Amygdala (tissue), 56 donors: ENCODE results near the gene COP1.

Experiments used
- DNase-seq, 56 donors: peaks; one replicate each; lab custom pipeline; 2025; lab: John Stamatoyannopoulos, UW

COP1 gene

DNA sequence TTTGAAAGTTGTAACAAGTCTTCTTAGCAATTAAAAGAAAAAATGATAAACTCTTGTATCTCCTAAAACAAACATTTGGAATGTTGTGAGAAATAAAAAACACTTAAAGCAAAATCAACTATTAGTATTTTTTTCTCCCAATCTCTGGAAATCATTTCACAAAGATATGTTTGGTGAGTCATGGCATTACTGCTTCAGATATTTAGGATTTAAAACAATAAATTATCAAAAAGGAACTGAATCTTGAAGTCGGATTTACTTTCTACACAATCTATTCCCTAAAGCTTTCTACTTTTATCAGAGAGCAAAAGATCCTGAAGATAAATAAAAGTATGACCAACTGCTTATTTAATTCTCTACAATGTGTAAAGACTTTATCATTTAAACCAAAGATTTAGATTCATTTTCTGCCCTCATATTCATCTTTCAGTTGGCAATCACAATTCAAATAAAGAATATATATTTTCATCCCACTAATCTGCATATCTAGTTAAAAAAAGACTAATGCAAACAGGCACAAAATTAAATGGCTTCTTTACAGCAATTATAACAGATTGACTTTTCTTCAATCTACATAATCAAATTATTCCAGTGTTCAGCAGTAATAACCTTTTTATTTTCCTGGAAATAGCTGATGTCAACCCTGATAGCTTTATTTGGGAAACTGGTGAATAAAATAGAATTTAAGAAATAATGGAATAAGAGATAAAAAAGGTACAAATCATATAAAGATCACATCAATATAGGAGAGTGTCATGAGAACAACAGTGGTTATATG lies 230.0 kb downstream of the COP1 start:
- DNase-seq, result no peak

DNA sequence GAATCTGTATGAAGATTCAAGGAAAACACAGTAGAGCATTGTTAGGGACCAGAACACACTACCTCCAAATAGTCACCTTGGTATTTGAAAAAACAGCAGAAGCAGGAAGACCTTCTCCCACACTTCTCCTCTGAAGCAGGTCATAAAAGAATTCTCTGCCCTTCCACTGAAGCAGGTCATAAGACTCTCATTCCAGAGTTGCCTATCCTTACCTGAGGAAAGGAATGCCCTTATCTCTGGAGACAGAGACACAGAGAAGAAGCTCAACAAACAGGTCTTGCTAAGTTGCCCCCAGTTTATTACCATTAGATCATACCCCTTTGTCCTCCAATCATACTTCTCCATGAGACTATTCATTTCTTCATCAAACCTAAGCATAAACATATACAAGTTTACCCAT lies 237.9 kb downstream of the COP1 start:
- no peak for DNase-seq

DNA sequence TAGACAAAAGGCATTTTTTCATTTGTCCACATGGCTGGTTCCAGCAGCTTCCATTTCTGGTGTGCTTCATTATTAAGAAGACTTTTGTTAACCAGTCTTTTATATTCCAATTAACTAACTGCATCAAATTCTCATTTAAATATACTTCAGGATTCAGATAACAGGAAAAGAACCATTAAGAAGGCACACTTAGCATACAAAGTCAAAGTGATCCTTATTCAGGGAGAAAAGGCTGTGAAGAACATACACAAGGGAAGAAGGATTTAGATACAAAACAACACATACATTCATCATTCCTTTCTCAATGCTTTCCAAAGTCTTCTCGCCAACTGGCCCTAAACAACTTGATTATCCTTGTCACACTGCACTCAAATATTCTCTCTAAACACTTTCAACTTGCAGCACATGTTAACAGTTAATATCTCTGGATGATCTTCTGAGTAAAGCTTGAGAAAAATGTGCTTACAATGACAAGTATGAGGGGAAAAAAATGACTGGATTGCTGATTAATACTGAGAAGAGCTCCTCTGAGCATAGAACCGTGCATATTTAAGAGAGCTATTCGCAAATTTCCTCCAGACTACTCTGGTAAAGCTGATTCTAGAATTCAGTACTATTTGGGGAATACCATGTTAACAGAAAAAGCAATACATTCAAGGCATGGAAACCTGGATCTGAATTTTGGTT lies 238.5 kb downstream of the COP1 start:
- no peak for DNase-seq

DNA sequence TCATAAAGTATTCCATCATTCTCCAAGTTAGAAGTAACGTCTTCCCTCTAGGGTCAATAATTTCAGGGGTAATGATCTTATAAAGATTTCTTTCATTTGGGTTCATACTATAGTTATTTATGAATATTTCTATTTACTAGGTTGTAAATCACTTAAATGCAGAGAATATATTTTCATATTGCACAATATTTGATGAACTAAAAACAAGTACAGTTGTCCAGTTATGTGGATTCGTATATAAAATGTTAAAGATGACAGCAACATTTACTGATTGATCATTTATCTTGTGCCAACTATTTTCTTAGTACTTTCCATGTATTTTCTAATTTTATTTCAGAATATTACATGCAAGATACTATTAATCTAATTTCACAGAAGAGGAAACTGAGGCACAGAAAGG lies 243.3 kb downstream of the COP1 start:
- no peak for DNase-seq

DNA sequence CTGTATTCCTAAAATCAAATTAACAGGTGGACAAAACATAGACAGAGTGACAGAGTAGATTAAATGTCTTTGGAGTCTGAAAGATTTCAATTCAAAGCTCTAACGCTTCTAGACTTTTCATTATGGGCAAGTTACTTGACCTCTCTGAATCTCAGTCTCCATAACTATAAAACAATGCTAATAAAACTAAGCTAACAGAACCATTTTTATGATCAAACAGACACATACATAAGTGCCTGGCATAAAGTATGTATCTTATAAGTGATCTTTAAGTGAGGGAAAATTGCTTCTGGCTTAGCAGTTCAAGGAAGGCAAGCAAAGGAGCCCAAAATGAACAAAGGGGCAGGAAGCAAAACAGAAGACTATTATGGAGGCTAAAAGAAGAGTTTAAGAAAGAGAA lies 246.9 kb downstream of the COP1 start:
- no peak for DNase-seq

DNA sequence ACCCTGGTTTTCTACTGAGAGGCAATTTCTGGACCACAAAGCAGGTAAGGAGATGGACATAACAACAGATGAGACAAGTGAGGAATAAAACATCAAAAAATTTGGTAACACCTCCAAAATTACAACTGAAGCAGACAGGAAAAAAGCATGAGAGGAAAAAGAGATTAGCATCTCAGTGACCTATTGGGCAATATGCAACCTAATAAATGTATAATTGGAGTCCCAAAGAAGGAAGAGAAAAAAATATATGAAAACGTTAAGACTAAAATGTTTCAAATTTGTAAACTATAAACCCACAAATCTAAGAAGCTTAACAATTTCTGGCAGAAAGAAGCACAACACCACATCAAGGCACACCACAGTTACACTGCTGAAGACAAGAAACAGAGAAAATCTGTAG lies 255.5 kb downstream of the COP1 start:
- DNase-seq, result no peak

DNA sequence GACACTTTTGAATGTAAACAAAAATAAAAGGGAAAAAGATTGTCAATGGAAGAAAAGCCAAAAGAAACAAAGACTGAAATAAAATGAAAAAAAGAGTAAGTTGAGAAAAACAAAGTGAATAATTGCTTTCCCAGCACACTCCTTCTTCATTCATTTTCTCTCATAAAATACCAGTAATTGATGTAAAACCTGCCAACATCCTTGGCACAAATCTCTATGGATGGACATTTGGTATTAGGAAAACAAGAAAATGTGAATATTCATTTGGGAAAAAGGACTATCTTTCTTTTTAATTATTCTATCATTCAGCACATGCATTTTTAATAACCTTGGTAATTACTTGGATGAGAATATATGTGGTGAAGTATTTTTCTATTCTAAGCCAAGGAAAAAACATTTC lies 259.3 kb downstream of the COP1 start:
- no peak for DNase-seq

DNA sequence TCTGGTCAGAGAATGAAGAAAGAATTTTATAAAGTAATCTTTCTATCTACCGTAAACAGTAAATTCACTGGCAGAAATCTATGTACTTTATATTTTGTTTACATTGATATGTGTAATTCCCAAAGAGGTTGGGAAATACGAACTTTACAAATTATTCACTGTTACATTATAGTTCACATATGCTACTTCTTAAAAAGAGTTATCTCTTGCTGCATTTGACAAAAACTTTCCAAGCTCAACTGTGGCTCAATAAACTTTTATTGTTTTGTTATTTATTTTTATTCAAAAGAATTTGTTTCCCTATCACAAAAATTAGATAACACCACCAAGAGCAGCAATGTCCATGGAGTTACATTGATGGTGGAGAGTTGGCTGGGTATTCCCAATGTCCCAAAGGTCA lies 262.5 kb downstream of the COP1 start:
- DNase-seq, result no peak

DNA sequence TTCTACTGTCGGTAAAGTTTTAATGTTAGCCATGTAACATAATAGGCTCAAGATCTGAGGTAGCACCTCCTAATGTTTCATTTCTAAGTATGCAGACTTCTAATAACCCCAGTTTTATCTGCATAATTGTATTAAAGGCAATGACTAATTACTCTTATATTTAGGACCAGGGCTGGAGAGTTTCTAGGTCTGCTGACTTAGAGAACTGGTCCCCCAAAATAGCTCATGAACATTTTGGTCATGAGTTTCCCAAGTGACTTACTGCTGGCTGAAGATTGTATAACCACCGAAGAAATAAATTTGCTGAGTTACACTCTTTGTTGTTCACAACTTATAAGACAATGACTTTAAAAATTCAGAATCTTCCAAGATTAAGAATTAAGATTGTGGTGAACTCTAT lies 265.9 kb downstream of the COP1 start:
- DNase-seq, result no peak

DNA sequence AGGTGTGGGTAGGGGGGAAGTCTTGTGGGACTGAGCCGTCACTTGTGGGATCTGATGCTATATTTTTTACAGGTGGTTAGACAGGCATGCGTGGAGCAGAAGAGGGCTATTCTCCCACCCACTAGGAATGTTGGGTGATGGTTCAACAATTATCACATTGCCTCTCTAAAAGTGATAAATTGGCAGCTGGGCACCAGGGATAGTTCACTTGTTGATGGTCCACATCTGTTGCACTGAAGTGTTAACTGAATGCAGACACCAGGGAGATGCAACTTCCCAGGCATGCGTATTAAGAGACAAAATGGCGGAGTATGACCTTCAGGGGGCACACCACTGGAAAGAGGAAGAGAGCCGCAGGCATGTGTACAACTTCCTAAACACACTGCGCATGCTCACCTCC lies 270.4 kb downstream of the COP1 start:
- DNase-seq, result no peak

DNA sequence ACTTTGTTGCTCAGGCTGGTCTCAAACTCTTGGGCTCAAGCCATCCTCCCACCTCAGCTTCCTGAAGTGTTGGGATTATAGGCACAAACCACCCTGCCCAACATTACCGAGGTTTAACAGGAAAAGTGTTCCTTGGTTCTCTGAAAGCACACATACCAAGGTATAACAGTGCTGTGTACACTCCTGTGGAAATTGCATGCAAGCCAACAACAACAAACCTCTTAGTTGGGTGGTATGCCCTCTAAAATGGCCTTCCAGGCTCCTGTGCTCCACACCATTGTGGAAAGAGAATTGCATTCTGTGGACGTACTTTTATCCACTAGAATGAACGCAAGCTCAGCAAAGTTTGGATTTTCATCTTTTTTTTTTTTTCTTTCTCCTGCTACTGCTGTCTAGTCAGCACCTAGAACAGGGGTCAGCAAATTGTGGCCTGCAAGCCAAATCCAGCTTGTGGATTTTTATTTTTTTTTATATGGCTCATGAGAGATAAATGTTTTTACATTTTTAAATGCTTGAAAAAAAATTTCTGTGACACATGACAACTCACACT lies 271.4 kb downstream of the COP1 start:
- DNase-seq, result no peak

DNA sequence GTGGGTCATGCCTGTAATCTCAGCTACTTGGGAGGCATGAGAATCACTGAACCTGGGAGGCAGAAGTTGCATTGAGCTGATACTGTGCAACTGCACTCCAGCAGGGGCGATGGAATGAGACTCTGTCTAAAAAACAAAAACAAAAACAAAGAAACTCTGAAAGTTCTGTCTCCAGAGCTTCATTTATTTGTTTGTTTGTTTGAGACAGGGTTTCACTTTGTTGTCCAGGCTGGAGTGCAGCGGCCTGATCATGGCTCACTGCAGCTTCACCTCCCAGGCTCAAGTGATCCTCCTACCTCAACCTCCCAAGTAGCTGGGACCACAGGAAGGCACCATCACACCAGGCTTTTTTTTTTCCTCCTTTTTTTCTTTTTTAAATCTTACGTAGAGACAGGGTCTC lies 271.9 kb downstream of the COP1 start:
- no peak for DNase-seq

DNA sequence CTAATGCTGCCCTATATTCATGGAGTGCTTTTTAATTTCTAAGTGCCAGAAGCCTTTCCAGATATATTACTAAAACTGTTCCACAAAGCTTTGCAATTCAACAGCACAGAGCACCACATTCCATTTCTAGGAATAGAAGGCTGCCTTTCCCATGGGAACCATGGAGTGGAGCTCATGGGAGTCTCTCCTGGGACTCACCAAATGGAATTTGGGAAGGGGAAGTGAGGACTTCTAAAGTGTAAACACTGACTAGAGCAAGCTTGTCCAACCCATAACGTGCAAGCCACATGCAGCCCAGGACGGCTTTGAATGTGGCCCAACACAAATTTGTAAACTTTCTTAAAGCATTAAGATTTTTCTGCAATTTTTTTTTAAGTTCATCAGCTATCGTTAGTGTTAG lies 273.3 kb downstream of the COP1 start:
- no peak for DNase-seq

DNA sequence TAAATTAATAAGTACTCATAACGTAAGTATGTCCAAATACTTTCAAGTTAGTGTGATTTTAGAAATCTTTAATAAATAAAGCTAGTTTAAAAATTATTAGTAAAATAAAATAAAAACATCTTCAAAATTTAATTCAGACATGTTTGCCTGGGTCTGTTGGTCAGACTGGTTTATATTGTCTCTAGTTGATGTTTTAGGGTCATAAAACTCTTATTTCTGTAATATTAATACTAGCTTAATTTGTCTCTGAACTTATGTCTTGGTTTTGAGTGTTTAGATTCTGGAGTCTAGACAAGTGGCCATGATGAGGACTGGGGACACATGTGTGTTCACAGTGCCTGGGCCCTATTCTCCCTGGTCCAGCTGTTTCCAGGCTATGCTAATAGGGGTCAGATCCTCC lies 279.1 kb downstream of the COP1 start:
- DNase-seq, result no peak

DNA sequence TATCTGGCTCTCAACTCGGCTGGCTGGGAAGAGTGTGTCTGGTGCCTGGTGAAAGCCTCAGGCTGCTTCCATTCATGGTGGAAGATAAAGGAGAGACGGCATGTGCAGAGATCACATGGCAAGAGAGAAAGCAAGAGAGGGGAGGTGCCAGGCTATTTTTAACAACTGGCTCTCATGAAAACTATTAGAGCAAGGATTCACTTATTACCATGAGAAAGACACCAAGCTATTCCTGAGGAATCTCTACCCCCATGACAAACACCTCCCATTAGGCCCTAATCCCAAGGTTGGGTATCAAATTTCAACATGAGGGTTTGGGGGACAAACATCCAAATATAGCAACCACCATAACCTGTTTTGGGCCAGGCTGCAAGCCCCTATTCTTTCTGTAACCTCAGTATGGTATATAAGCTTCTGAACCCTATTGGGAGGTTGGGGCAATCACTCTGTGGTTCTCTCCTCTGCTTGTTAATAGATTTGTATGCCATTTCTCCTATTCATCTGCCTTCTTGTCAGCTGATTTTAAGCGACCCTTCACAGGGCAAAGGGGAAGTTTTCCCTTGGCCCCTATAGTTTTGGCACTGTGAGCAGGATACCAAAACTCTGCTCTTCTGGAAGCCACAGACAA lies 284.7 kb downstream of the COP1 start:
- no peak for DNase-seq

DNA sequence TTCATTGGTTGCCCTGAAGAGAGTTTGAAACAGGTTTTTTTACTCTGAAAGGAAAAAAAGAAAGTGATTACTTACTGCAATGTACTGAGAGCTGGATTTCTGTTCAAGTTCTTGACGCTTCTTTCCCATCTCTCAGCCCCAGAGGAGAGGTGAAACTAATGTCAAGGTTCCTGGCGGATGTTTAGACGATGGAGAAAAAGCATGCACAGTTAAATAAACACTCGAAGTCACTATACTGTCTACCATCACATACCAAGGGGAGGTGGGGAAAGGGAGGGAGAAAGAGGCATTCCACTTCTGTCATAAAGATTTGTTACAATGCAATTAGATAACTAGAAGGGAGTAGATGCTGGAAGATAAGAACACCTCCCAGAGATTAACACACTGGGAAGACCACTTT lies 286.7 kb downstream of the COP1 start:
- no peak for DNase-seq

DNA sequence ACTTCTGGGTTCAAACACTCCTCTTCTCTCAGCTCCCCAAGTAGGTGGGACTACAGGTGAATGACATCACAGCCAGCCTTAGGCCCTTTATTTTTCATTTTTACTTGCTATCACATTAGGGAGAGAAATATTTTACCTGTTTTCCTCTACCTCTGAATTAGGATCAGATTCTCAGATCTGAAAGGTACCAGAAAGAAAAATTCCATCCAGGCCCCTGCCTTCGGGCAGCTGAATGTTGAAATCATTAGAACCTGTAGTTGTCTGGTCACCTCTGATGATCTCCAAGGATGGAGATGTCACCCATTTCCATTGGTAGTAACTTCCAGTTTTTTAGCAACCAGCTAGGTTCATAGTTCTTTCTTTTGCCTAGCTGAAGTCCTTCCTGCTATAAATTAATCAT lies 288.1 kb downstream of the COP1 start:
- no peak for DNase-seq

DNA sequence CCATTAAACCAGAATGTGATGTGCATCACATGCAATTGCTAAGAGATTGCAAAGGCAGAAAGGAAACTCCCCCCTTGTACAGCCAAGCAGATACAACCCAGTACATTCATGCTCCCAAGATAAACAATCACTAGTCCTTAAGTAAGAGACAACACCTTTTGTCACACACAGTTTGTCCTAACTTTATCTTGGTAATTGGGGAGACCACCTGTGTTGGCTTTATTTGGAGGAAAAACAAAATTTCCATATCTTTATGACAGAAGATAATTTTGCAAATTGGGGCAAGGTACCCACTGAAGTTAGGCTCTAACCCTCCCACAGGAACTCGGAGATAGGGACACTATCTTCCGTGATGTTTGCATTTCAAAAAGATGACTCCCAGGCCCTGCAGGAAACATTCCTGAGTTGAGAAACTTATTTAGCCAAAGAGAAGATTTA lies 288.7 kb downstream of the COP1 start:
- no peak for DNase-seq

DNA sequence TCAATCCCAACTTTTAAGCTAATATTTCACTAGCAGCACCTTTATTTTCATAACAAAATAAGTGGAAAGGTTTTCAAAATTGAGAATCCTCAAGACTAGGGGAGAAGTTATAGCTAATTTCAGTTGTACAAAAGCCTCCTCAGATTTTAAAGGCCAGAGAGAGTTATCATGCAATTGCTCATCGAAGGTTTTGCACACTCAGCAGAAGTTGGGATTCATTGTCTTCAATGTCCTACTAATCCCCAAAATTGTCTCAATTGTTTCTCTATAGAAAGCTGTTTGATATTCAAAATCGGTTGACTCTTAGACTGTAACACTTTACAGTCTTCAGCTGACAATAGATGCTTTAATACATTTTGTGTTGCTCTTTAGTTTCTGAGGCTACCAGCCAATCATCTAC lies 293.0 kb downstream of the COP1 start:
- no peak for DNase-seq

DNA sequence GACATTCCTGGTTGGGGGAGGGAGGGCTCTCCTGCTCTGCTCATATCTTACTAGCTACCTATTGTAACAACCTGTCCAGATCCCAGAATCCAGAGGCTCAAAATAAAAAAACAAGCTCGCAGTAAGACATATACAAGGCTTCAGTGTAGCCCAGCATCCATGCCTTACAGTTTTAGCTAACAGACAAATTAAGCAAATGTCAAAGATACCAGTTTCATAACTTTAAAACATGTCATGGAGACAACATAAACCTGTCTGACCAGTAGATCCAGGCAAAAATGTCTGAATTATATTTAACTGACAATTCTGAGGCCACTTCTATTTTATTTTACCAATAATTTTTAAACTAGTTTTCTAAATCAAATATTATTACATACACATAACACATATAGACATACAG lies 295.9 kb downstream of the COP1 start:
- DNase-seq, result no peak

DNA sequence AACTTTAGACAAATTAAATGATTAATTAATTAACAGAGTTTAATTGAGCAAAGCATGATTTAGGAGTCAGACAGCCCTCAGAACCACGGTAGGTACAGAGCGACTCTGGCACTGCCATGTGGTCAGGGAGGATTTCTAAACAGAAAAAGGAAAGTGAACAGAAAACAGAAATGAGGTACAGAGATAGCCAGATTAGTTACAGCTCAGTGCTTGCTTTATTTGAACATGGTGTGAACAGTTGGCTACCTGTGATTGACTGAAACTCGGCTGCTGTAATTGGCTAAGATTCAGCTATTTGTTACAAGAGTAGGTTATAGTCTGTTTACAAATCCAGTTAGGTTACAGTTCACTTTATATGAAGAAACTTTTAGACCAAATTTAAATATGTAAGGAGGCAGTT lies 300.7 kb downstream of the COP1 start:
- no peak for DNase-seq

DNA sequence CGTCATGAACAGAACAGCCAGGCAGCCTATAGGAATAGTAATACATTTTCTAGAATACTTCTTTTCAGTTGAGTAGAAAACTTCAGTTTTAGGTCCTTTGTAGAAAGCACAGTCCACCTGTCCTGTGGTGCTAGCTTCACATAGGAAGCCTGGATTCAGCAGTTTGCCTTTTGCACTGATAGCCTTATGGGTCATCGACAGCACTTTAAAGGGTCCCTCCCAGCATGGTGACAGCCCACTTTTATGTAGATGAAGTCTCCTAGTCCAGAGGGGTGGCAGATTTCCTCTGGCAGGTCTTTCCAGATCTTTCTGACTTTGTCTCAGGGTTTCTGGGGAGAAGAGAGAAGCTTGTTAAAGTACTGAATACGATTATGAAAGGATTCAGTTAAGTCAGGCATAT lies 302.3 kb downstream of the COP1 start:
- no peak for DNase-seq
